Femur (tissue), 1 donor: ENCODE measurements around the gene PRKCE.
A peak's percentile ranks its signal among the peaks of the same experiment; 100 is the strongest.
"Not testable (repeated sequence)": the region's sequence is repeated elsewhere in the genome, so short reads cannot be mapped to it uniquely, and the experiment has no call there.

Experiments used
- DNase-seq: peaks from one replicate; pipeline ENCODE4 v3.0.0-alpha.2; 2017

Gene PRKCE

DNA sequence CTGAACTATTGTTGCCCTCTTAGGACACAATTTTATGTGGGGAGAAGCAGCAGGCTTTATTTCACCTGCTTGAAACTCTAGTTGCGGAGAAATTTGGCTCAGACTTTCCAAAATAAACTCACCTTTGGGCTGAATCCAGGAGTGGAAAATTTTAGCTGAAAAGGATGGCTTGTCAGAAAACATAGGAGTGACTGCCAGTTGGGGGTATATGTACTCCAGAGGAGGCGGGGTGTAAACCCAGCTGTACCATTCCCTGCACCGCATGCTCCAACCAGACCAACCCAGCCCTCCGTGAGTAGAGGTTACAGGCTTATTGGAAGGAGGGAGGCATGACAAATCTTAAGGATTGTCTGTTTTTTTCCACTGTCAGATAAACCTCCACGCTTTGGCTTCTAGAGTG is 53.8 kb downstream of the PRKCE start:
- DNase-seq, result no peak

DNA sequence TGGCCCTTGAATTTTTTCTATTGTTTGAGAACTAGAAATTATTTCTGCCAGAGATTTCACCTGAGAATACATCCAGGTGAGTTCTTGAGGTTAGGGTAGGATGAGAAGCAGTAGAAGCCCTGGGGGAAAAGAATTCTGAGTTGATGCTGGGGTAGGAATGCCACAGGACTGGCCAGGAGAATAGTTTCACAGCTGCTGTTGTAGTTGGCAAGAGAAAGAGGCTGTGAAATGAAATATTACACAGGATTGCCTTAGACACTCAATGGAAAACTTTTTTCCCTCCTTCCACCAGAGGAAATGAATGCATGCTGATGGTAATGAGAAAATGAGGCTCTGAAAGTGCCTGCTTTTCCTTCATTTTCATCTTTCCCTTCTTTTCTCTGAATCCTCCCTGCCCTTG is 54.6 kb downstream of the PRKCE start:
- DNase-seq, result no peak

GRCh38 chr2:45707006-45707405 is 55.5 kb downstream of the PRKCE start:
- peak; percentile 41 for DNase-seq

- no peak for DNase-seq
These were observed 56.2 kb downstream of the PRKCE start for GRCh38 chr2:45707661-45708060.

- no peak for DNase-seq
These were observed 57.0 kb downstream of the PRKCE start for GRCh38 chr2:45708501-45708900.

GRCh38 chr2:45709137-45709536 is 57.7 kb downstream of the PRKCE start:
- DNase-seq, result no peak

DNA sequence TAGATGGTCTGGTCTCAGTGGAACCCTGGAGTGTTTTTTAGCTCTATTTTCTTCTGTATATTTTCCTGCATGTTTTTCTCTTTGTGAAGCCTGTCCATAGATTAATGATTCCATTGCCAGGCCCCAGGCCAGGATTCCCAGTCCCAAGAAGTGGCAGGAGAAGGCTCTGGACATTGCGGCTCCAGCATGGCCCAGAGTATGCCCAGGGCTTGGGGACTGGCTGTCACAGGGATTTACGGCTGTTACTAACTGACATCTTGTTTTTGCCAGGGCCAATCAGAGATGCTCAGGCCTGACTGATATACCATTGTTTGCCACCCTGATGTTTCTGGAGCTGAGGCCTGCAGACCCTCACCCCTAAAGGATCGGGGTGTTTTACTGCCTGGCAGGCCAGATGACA is 59.0 kb downstream of the PRKCE start:
- no peak for DNase-seq

DNA sequence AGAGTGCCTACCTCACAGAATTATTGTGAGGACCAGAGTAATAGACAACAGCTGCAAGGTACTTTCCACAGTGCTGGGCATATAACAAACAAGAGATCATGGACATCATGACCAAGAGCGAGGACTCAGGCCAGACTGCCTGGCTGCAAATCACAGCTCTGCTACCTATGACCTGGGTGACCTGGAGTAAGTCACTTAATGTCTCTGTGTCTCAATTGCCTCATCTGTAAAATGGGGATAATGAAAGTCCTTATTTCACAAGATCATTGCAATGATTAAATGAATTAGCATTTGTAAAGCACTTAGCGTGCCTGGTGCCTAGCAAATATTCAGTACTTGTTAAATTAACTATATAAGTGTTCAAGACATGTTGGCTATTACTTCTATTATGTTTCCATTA is 59.7 kb downstream of the PRKCE start:
- no peak for DNase-seq

GRCh38 chr2:45712570-45712969 is 61.1 kb downstream of the PRKCE start:
- no peak for DNase-seq

GRCh38 chr2:45713136-45713535 is 61.7 kb downstream of the PRKCE start:
- no peak for DNase-seq

GRCh38 chr2:45713591-45713990 is 62.1 kb downstream of the PRKCE start:
- DNase-seq, result no peak

DNA sequence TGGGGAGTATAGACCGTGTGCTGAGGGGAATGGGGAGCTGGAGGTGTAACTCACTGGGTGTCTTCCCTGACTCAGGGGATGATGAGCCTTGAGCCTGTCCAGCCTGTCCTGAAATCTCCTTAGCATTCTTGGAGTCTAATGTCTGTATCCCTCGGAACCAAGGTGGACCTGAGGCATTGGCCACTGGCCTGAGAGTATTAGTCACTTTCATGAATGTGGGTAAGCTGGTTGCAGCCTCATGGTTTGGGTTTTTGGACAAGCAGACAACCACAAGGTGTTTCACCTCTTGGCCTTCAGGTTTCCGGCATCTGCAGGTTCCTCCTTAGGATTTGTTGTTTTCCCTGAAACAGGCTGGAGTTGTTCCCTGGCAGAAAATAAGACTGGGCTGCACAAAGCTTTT is 63.2 kb downstream of the PRKCE start:
- no peak for DNase-seq

DNA sequence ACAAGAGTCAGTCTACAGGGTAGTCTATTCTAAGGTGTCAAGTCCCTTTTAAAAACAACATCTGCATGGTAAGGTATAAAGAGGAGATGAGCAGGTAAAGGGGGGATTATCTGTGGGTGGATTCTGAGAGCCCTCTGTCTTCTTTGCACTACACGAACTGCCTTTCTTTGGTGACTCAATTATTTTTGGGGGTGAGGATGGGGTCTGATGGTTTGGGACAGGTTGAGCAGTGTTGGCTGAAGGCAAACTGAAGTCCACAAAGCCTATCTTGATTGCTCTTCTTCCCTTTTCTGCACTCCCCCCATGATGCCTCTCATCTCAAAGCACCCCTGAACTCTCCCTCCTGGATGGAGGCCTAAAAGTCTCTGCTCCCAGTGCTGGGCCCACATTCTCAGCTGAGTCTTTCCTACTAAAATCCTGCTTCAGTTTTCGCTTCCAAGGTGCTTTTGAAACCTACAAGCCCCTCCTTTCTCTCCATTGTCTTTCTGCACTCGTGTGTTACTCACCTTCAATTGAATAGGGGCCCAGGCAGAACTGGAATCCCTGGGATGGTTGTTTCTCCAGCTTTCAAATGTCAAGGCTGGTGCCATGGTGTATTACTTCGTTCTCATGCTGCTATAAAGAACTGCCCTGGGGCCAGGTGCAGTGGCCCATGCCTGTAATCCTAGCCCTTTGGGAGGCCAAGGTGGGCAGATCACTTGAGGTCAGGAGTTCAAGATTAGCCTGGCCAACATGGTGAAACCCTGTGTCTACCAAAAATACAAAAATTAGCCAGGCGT is 64.3 kb downstream of the PRKCE start:
- DNase-seq, result no peak

GRCh38 chr2:45716432-45716831 is 65.0 kb downstream of the PRKCE start:
- DNase-seq, result not testable (repeated sequence)

- DNase-seq, result no peak
These were observed 65.4 kb downstream of the PRKCE start for GRCh38 chr2:45716915-45717314.

GRCh38 chr2:45720210-45720609 is 68.7 kb downstream of the PRKCE start:
- no peak for DNase-seq

DNA sequence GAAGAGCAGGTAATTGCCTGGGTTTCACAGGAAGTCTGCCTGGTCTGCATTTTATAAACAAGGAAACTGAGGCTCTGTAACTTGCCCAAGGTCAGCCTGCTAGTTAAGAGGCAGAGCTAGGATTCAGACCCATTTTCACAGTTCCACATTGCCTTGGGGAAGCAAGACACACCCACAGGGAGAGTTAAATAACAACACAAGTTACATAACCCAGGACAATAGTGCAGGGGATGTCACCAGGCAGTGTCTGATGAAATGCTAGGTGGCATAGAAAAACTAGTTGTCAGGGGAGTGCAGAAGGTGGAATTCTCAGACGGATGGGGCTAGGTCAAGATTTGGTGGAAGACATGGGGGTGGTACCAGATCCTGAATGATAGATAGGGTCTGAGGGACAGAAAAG is 69.7 kb downstream of the PRKCE start:
- DNase-seq, result no peak

- no peak for DNase-seq
These were observed 71.0 kb downstream of the PRKCE start for GRCh38 chr2:45722477-45722876.

GRCh38 chr2:45723857-45724256 is 72.4 kb downstream of the PRKCE start:
- no peak for DNase-seq

DNA sequence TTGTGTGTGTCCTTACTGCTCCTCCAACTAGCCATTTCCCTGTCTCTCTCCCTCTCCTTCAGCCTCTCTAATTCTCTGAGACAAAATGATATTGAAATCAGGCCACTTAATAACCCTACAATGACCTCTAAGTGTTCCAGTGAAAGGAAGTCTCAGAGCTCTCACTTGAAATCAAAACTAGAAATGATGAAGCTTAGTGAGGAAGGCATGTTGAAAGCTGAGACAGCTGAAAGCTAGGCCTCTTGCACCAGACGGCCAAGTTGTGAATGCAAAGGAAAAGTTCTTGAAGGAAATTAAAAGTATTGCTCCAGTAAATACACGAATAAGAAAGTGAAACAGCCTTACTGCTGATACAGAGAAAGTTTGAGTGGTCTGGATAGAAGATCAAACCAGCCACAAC is 72.9 kb downstream of the PRKCE start:
- DNase-seq, result no peak

DNA sequence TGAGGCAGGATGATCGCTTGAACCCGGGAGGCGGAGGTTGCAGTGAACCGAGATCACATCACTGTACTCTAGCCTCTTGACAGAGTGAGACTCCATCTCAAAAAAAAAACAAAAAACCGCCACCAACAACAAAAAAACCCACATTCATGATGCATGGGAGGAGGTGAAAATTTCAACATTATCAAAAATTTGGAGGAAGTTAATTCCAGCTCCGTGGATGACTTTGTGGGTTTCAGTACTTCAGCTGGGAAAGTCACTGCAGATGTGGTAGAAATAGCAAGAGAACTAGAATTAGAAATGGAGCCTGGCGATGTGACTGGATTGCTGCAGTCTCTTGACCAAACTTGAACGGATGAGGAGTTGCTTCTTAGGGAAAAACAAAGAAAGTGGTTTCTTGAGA is 74.3 kb downstream of the PRKCE start:
- no peak for DNase-seq

DNA sequence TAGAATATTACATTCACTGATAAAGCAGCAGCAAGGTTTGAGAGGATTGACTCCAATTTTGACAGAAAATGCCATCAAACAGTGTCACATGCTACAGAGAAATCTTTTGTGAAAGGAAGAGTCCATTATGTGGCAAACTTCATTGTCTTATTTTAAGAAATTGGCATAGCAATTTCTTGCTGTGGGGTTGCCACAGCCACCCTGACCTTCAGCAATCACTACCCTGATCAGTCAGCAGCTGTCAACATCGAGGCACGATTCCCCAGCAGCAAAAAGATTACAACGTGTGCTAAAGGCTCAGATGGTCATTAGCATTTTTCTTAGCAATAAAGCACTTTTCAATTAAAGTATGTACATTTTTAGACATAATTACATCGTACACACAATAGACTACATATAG is 74.7 kb downstream of the PRKCE start:
- DNase-seq, result no peak

DNA sequence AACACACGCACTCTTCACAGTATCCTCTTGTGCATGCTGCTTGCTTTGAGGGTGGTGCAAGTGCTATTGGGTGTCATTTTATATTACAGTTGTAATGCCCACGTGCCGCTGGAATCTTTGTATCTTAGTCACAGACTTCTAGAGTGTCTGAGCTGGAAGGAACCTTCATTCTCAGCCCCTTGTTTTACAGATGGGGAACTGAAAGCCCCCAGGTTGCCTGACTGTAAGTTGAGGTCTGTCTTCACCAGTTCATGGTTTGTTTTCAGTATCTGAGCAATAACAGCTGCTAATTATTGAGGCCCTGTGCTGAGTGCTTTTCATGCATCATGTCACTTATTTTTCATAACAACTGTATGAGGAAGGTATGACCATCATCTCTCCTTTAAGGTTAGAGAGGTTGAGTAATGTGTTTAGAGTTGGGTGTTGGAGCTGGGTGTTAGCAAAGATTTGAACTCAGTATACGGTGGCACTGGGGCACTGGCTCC is 77.0 kb downstream of the PRKCE start:
- no peak for DNase-seq

DNA sequence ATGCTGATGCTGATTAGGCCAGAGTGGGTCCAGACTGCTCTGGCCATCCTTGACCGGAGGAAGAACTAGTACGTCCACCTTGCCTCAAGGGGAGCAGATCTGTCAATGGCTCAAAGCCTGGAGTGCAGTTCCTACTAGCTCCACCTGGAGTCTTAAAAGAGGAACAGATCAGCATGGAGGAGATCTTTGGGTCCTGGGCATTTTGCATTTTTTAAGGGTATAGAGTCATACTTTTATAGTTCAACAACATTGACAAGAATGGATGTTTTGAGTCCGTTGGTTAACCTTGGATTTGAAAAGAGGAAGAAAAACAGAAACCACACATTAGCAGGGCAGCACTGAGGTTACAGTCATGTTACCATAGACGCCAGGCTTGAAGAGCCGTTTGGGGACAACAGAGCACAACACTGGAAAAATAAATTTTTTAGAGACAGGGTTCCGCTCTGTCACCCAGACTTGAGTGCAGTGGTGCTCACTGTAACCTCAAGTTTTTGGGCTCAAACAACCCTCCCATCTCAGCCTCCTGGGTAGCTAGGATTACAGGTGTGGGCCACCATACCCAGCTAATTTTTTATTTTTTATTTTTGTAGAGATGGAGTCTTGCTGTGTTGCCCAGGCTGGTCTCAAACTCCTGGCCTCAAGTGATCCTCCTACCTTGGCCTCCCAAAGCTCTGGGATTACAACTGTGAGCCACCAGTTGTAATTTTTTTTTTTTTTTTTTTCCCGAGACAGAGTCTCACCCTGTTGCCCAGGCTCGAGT is 78.5 kb downstream of the PRKCE start:
- DNase-seq, result no peak
